Endometrium (tissue), 2 donors: ENCODE data around the gene EYS.

ENCODE experiments used
- FAIRE-seq: peaks from 2 replicates; lab custom pipeline; 2012; peaks lifted over from hg19 to GRCh38; lab: Jason Lieb, UNC
- donor health status: control.
- donor health status: control.

The EYS gene

GRCh38 chr6:64817525-64817924, 889.5 kb downstream of the EYS start:
- FAIRE-seq = no peak

GRCh38 chr6:64815718-64816117, 891.3 kb downstream of the EYS start:
- no peak for FAIRE-seq

GRCh38 chr6:64812138-64812537, 894.9 kb downstream of the EYS start:
- no peak for FAIRE-seq

- no peak for FAIRE-seq
These were observed 895.9 kb downstream of the EYS start for GRCh38 chr6:64811119-64811518.

GRCh38 chr6:64807785-64808184, 899.2 kb downstream of the EYS start:
- FAIRE-seq = no peak

- FAIRE-seq = no peak
These were observed 903.4 kb downstream of the EYS start for GRCh38 chr6:64803470-64804166.

GRCh38 chr6:64792534-64792933, 914.5 kb downstream of the EYS start:
- FAIRE-seq = no peak

- FAIRE-seq = no peak
These were observed 917.5 kb downstream of the EYS start for GRCh38 chr6:64789476-64789875.

GRCh38 chr6:64786736-64787135, 920.3 kb downstream of the EYS start:
- no peak for FAIRE-seq

- FAIRE-seq = no peak
These were observed 924.1 kb downstream of the EYS start for GRCh38 chr6:64782877-64783276.

- FAIRE-seq = no peak
These were observed 928.9 kb downstream of the EYS start for GRCh38 chr6:64777941-64778785.

- no peak for FAIRE-seq
These were observed 930.7 kb downstream of the EYS start for GRCh38 chr6:64776359-64776758.

GRCh38 chr6:64774881-64775280, 932.1 kb downstream of the EYS start:
- FAIRE-seq = no peak

GRCh38 chr6:64750910-64751309, 956.1 kb downstream of the EYS start:
- no peak for FAIRE-seq

GRCh38 chr6:64737418-64737817, 969.6 kb downstream of the EYS start:
- FAIRE-seq = no peak

GRCh38 chr6:64736421-64736950, 970.5 kb downstream of the EYS start:
- no peak for FAIRE-seq

GRCh38 chr6:64733433-64733832, 973.6 kb downstream of the EYS start:
- FAIRE-seq = no peak

- FAIRE-seq = no peak
These were observed 974.1 kb downstream of the EYS start for GRCh38 chr6:64732888-64733287.

GRCh38 chr6:64729522-64729921, 977.5 kb downstream of the EYS start:
- no peak for FAIRE-seq

GRCh38 chr6:64727075-64727474, 980.0 kb downstream of the EYS start:
- no peak for FAIRE-seq

- FAIRE-seq = no peak
These were observed 982.9 kb downstream of the EYS start for GRCh38 chr6:64724091-64724490.

- no peak for FAIRE-seq
These were observed 983.5 kb downstream of the EYS start for GRCh38 chr6:64723327-64724058.

GRCh38 chr6:64721865-64722264, 985.2 kb downstream of the EYS start:
- no peak for FAIRE-seq
